ENCODE measurements around the gene OTP.

OTP gene

DNA sequence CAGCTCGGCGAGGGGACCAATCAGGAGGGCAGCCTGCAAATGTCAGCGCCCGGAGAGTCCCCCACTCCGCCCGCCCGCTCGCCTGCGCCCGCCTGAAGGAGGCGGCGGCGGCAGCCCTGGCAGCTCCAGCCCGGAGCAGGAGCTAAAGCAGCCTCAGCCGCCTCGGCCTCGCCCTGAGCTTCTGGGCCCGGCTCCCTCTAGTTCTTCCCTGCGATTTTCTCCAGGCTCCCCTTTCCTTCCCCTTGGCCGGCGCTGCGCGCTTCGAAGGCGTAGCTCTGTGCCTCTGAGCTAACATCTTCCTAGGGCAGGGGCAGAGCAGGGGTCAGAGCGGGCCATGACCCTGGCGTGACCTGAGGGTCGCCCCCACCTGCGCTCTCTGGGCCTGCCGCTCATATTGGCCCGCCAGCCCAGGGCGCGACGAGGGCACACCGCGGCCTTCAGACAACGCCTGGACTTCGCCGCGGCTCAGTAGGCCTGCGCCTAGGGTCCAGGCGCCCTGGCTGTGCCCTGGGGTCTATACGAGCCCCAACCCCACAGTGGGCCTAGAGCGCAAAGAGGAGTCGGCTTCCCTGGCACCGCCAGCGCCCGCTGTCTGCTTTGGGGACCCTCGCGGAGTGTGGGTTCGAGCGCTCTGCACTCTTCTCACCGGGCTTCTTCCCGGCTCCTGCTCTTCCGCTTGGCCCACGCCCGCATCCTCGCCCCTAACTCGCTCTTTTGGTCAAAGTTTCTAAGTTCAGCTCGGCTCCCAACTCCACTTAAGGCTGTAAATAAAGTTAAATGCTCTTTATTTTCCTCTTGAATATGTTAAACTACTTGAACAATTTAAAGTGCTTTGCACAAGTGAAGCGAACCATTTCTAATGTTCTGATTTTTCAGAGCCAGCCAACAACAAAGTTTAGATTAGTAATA, 504 bp upstream of the OTP start:
- Histone ChIP-seq H3K4me1 (ENCODE audit: control insufficient read depth, insufficient read depth, low read length, poor library complexity, severe bottlenecking) (no peaks in the 10 kb centered on the region), H3K9me3 (ENCODE audit: control insufficient read depth, low read length) (no peaks in the 10 kb centered on the region), H3K4me3 (ENCODE audit: extremely low read depth, insufficient read depth, low read length, poor library complexity, severe bottlenecking) (no peak overlapping the region), H3K36me3 (ENCODE audit: control insufficient read depth, insufficient read depth, low read length) (no peaks in the 10 kb centered on the region), H3K27ac (ENCODE audit: low read depth, low read length, severe bottlenecking) (no peak overlapping the region)
- WGBS, 2 experiments (ENCODE audit: insufficient coverage in 2 of 2): 0% methylated on average over 44 to 53 of the region's 61 CpGs

DNA sequence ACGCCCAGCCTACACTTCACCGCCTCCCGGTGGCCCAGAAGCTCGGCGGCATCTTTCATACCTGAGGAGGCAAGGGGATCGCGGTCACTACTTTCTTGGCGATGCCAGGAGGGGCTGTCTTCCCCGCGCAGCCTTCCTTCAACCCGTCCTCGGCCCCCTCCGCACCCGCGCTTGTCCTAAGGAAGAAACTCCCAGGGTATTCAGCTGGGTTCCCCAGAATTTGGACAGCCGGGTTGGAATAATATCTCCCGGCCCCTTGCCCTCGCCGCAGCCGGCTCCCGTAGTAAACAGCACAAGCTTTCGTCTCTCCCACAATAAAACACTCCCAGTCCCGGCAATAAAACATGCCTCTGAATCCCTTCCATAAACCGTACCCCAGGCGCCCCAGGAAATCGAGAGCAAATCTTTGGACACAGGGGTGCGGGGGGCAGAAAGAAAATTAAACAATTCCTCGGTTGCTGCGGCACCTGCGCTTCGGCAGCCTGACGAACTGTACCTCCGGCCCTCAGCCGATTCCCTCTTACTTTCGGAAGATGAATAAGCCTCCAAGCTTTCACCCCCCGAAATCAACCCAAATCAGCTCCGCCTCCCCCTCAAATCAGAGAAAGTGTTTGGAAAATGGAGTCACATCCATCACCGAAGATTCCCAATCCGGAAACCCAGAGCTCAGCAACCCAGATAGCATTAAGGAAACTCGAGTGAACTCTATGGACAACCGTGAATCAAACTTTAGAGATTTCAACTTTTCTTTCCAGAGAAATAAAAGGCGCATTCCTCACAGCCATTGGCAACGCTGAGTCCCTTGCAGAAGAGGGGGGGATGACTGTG, 1.1 kb downstream of the OTP start:
- no peaks in the 10 kb centered on the region for H3K9me3 ChIP-seq (ENCODE audit: control insufficient read depth, low read length)
- WGBS, 2 experiments (ENCODE audit: insufficient coverage in 2 of 2): 0 to 3% methylated on average over 19 to 34 of the region's 43 CpGs
- H3K4me3 ChIP-seq (ENCODE audit: extremely low read depth, insufficient read depth, low read length, poor library complexity, severe bottlenecking): no peak overlapping the region
- no peaks in the 10 kb centered on the region for H3K36me3 ChIP-seq (ENCODE audit: control insufficient read depth, insufficient read depth, low read length)
- H3K27ac ChIP-seq (ENCODE audit: low read depth, low read length, severe bottlenecking): no peak overlapping the region
- no peaks in the 10 kb centered on the region for H3K4me1 ChIP-seq (ENCODE audit: control insufficient read depth, insufficient read depth, low read length, poor library complexity, severe bottlenecking)

DNA sequence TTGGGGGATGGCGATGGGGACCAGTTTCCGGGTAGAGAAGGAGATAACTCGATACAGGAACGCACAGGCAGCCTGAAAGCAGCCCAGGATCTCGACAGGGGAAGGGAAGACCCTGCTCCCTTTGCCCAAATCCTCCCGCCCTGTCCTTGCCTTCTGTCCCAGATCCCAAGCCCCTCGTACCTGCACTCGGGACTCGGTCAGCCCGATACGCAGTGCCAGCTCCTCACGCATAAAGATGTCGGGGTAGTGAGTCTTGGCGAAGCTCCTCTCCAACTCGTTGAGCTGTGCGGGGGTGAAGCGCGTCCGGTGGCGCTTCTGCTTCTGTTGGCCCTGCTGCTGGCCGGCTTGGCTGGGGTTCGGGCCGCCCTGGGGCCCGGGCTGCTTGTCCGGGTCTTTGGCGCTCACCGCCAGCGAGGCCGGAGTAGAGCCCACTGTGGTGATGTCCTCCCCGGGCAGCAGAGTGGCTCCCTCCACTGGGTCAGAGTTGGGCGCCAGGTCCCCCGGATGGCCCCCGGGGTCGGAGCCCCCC, 1.8 kb downstream of the OTP start:
- Histone ChIP-seq H3K27ac (ENCODE audit: low read depth, low read length, severe bottlenecking) (no peak overlapping the region), H3K9me3 (ENCODE audit: control insufficient read depth, low read length) (no peaks in the 10 kb centered on the region), H3K4me1 (ENCODE audit: control insufficient read depth, insufficient read depth, low read length, poor library complexity, severe bottlenecking) (no peaks in the 10 kb centered on the region), H3K36me3 (ENCODE audit: control insufficient read depth, insufficient read depth, low read length) (no peaks in the 10 kb centered on the region), H3K4me3 (ENCODE audit: extremely low read depth, insufficient read depth, low read length, poor library complexity, severe bottlenecking) (no peak overlapping the region)
- 1 to 2% methylated on average over 28 to 30 of the region's 34 CpGs for WGBS, 2 experiments (ENCODE audit: insufficient coverage in 2 of 2)

DNA sequence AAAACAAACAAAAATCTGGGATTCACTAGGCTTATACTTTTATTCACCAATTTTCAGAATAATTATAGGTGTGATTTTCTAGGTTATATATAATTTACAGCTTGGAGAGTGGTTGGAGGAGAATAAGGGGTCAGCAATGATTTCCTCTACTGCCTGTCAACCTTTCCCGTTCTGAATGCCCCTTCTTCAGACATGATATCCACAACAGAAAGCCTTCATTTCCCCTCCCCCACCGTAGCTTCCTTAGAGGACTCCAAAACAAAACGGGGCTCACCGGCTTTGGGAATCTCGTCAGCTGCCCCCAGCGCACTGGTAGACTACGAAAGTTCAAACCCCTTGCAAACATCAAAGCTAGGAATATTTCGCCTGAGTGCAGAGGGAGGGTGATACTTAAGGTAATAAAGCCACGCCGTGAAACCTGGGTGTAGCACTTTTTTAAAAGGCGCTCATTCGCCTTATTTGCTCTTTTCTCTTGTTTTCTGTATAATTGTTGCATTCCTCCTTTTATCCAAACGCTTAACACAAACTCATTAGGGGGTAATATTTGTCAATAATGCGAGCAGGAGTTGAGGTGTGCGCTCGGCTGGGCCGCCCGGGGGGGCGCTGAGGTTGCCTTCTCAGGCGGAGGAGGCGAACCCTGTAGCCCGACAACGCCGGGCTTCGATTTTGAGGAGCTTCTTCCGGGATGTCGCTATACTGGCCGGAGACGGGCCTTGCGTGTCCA, 2.4 kb downstream of the OTP start:
- Histone ChIP-seq H3K36me3 (ENCODE audit: control insufficient read depth, insufficient read depth, low read length) (no peaks in the 10 kb centered on the region), H3K4me1 (ENCODE audit: control insufficient read depth, insufficient read depth, low read length, poor library complexity, severe bottlenecking) (no peaks in the 10 kb centered on the region), H3K4me3 (ENCODE audit: extremely low read depth, insufficient read depth, low read length, poor library complexity, severe bottlenecking) (no peak overlapping the region), H3K27ac (ENCODE audit: low read depth, low read length, severe bottlenecking) (no peak overlapping the region), H3K9me3 (ENCODE audit: control insufficient read depth, low read length) (no peaks in the 10 kb centered on the region)
- WGBS, 2 experiments (ENCODE audit: insufficient coverage in 2 of 2): 2 to 3% methylated on average over 18 to 26 of the region's 30 CpGs

DNA sequence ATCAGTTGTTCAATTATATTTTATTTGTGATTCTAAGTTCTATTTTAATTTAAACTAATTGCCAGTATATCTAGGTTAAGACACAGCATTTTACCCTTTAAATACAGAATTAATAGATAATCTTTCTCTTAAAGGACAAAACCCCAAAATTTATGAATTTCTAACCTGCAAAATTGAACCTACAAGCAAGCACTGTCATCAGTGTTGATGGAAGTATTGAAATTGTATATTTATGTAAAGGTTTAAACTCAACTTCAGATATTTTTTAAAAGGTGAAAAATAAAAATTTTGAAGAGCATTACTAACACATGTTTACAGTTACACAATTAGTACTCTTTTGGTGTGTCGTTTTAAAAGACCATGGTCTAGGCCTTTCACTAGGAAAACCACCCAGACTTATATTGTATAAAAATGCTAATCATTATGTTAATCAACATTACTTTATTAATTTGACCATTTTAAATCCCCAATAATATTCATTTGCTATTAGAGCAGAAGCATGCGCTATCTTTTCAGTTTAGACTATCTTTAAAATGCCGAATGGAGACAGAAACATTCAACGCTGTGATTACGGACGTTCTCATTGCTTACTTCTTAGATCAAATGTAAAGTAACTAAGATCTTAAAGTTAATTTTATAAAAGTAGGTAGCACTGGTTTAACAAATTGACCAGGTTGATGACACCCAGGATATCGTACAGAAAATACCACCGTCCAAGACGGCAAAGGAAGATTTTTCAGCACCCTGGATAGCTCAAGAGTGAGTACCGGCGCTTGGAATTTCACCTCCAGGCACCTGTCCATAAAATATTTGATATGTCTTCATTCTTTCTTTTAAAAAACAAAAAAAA, 3.2 kb downstream of the OTP start:
- no peaks in the 10 kb centered on the region for H3K9me3 ChIP-seq (ENCODE audit: control insufficient read depth, low read length)
- H3K4me1 ChIP-seq (ENCODE audit: control insufficient read depth, insufficient read depth, low read length, poor library complexity, severe bottlenecking): no peaks in the 10 kb centered on the region
- H3K4me3 ChIP-seq (ENCODE audit: extremely low read depth, insufficient read depth, low read length, poor library complexity, severe bottlenecking): no peak overlapping the region
- H3K27ac ChIP-seq (ENCODE audit: low read depth, low read length, severe bottlenecking): no peak overlapping the region
- no peaks in the 10 kb centered on the region for H3K36me3 ChIP-seq (ENCODE audit: control insufficient read depth, insufficient read depth, low read length)
- WGBS, 2 experiments (ENCODE audit: insufficient coverage in 2 of 2): 8 to 20% methylated on average over 4 to 6 of the region's 11 CpGs

DNA sequence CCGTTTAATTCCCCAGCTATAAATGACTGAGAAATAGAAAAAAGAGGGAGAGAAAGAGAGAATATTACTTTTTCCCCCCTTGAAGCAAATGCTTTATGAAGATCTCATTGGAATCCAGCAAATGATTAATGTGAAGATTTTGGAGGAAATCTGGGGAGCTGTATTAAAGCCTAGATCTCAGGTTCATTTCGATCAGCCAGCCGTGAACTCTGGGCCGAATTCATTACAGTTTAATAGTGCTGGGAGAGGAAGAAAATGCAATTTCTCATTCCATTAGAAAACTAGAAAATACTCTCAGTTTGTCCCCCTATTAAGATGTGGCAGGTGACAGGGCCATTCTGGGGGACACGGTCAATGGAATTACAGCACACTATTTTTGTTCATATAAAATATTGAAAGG, 4.8 kb downstream of the OTP start:
- Histone ChIP-seq H3K36me3 (ENCODE audit: control insufficient read depth, insufficient read depth, low read length) (no peaks in the 10 kb centered on the region), H3K4me3 (ENCODE audit: extremely low read depth, insufficient read depth, low read length, poor library complexity, severe bottlenecking) (no peak overlapping the region), H3K27ac (ENCODE audit: low read depth, low read length, severe bottlenecking) (no peak overlapping the region), H3K9me3 (ENCODE audit: control insufficient read depth, low read length) (no peaks in the 10 kb centered on the region), H3K4me1 (ENCODE audit: control insufficient read depth, insufficient read depth, low read length, poor library complexity, severe bottlenecking) (no peaks in the 10 kb centered on the region)
- WGBS, 2 experiments (ENCODE audit: insufficient coverage in 2 of 2): no CpG with 5 or more reads among the region's 5 CpGs

DNA sequence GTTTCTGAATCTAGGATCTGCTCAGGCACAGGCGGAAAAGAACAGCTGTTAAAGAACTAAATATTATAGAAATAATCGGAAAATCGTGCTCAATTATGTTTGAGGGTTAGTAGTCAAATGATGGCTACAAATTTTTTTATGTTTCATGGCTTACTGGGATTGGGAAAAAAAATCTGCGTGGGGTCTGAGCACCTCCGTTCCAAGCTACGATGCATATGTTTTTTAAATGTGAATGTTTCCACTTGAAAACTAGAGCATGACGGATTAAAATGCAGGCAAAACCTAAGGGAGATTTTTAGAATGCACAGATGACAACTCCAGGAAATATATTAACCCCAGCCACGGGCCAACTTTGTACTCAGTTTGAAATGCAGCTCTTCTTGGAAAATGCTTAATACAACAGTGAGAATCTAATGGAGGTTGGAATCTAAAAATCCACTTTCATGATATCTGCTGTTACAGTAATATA, 5.3 kb downstream of the OTP start:
- H3K4me3 ChIP-seq (ENCODE audit: extremely low read depth, insufficient read depth, low read length, poor library complexity, severe bottlenecking): no peak overlapping the region
- 0 to 6% methylated on average over 2 to 6 of the region's 8 CpGs for WGBS, 2 experiments (ENCODE audit: insufficient coverage in 2 of 2)
- H3K4me1 ChIP-seq (ENCODE audit: control insufficient read depth, insufficient read depth, low read length, poor library complexity, severe bottlenecking): no peaks in the 10 kb centered on the region
- no peak overlapping the region for H3K27ac ChIP-seq (ENCODE audit: low read depth, low read length, severe bottlenecking)
- H3K9me3 ChIP-seq (ENCODE audit: control insufficient read depth, low read length): no peaks in the 10 kb centered on the region
- no peaks in the 10 kb centered on the region for H3K36me3 ChIP-seq (ENCODE audit: control insufficient read depth, insufficient read depth, low read length)

DNA sequence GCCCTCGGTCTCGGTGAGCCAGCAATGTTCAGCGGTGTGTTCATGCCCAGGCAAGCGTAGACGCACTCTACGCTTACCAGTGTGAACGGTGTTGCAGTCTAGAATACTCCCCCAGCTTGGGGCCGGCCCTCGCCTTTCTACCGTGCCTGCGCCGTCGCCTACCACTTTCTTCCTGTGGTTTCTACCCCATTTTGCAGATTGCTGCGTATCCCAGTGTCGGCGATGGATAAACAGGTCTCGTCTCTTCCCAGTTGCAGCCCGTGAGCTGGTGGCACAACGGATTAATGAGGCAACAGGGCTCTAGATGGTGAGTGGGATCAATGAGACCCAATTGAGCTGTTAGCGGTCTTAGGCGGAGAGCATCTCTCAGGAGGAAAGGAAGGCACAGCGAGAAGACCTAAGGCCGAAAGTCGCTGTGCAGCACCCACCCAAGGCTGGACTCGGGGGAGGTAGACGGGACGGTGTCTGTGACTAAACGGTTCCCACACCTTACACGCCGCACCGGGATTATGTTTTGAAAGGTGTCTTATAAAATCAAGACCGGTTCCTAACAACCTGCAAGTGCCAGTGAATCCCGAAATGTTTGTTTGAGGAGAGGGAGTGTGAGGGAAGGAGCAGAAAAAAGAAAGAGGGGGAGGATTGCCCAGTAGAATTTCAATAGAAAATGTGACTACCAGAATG, 5.8 kb downstream of the OTP start:
- H3K4me1 ChIP-seq (ENCODE audit: control insufficient read depth, insufficient read depth, low read length, poor library complexity, severe bottlenecking): no peaks in the 10 kb centered on the region
- no peaks in the 10 kb centered on the region for H3K36me3 ChIP-seq (ENCODE audit: control insufficient read depth, insufficient read depth, low read length)
- H3K27ac ChIP-seq (ENCODE audit: low read depth, low read length, severe bottlenecking): no peak overlapping the region
- WGBS, 2 experiments (ENCODE audit: insufficient coverage in 2 of 2): 2 to 3% methylated on average over 29 to 32 of the region's 33 CpGs
- no peak overlapping the region for H3K4me3 ChIP-seq (ENCODE audit: extremely low read depth, insufficient read depth, low read length, poor library complexity, severe bottlenecking)
- no peaks in the 10 kb centered on the region for H3K9me3 ChIP-seq (ENCODE audit: control insufficient read depth, low read length)

DNA sequence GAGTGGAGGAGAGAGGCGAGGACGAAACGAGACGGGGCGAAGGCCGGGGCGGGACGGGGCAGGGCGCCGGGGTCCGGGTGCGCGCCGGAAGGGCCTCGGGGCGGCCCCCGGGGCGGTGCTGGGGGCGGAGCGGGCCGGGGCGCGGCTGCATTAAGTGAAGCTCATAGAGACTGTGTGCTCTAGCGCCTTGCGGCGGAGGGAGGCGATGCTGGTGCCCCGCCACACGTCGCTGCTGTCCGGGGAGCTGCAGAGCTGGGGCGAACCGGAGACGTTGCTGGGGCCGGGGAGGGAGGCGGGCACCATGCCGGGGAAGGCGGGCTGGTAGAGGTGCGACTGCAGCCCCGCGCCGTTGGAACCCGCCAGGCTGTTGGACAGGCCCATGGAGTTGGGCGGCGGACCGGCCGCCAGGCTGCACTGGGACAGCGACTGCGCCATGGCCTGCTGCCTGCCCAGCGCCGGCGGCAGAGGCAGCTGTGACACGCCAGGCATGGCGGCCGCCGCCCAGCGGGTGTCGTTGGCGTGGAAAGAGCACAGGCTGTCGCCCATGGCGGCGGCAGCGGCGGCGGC, 8.3 kb downstream of the OTP start:
- H3K36me3 ChIP-seq (ENCODE audit: control insufficient read depth, insufficient read depth, low read length): no peaks in the 10 kb centered on the region
- no peak overlapping the region for H3K27ac ChIP-seq (ENCODE audit: low read depth, low read length, severe bottlenecking)
- 0 to 1% methylated on average over 41 to 55 of the region's 65 CpGs for WGBS, 2 experiments (ENCODE audit: insufficient coverage in 2 of 2)
- H3K9me3 ChIP-seq (ENCODE audit: control insufficient read depth, low read length): no peaks in the 10 kb centered on the region
- H3K4me3 ChIP-seq (ENCODE audit: extremely low read depth, insufficient read depth, low read length, poor library complexity, severe bottlenecking): peak overlapping the region; percentile 29
- no peaks in the 10 kb centered on the region for H3K4me1 ChIP-seq (ENCODE audit: control insufficient read depth, insufficient read depth, low read length, poor library complexity, severe bottlenecking)

All from mesodermal cell (in vitro differentiated cells).